ENCODE data around the gene TMEM117.

DNA sequence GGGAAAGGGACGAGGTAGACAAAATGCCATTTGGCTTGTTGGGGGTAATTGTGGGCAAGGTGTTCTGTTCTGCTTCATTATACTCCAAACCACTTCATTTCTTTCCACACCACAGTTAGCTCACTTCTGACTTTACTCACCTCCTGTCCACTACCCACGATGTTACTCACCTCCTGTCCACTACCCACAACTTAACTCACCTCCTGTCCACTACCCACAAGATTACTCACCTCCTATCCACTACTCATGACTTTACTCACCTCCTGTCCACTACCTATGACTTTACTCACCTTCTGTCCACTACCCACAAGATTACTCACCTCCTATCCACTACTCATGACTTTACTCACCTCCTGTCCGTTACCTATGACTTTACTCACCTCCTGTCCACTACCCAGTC lies 19.7 kb upstream of the TMEM117 start:
- TF ChIP-seq, protein P1, sequence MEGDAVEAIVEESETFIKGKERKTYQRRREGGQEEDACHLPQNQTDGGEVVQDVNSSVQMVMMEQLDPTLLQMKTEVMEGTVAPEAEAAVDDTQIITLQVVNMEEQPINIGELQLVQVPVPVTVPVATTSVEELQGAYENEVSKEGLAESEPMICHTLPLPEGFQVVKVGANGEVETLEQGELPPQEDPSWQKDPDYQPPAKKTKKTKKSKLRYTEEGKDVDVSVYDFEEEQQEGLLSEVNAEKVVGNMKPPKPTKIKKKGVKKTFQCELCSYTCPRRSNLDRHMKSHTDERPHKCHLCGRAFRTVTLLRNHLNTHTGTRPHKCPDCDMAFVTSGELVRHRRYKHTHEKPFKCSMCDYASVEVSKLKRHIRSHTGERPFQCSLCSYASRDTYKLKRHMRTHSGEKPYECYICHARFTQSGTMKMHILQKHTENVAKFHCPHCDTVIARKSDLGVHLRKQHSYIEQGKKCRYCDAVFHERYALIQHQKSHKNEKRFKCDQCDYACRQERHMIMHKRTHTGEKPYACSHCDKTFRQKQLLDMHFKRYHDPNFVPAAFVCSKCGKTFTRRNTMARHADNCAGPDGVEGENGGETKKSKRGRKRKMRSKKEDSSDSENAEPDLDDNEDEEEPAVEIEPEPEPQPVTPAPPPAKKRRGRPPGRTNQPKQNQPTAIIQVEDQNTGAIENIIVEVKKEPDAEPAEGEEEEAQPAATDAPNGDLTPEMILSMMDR (IDR thresholded peaks at IDR 0.05), result no peak
- no peak for TF ChIP-seq EZH2 (IDR thresholded peaks at IDR 0.05; ENCODE audit: borderline replicate concordance, insufficient read depth, low read depth, low read length, poor library complexity, severe bottlenecking)

All from B cell (primary cell).